ENCODE data around the gene KCNAB2.

Gene KCNAB2

DNA sequence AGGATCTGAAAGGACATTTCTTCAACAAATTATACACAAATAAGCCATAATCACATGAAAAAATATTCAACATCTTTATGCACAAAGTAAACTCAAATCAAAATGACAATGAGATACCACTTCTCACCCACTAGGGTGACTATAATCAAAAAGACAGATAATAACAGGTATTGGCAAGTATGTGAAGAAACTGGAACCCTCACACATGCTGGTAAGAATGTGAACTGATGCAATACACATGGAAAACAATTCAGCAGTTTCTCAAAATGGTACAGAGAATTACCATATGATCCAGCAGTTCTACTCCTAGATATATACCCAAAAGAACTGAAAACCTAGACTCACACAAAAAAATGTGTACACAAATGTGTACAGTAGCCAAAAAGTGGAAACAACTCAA is 71.9 kb downstream of the KCNAB2 start:
- H3K27ac ChIP-seq: no peak overlapping the region
- H3K27me3 ChIP-seq (ENCODE audit: insufficient read depth, low read depth, severe bottlenecking): no peaks in the 10 kb centered on the region
- H3K4me3 ChIP-seq (ENCODE audit: low read depth, low read length): no peak overlapping the region
- no peaks in the 10 kb centered on the region for H3K36me3 ChIP-seq
- H3K9me3 ChIP-seq (ENCODE audit: severe bottlenecking): no peaks in the 10 kb centered on the region
- DNase-seq: no peak
- TF ChIP-seq, protein P1, sequence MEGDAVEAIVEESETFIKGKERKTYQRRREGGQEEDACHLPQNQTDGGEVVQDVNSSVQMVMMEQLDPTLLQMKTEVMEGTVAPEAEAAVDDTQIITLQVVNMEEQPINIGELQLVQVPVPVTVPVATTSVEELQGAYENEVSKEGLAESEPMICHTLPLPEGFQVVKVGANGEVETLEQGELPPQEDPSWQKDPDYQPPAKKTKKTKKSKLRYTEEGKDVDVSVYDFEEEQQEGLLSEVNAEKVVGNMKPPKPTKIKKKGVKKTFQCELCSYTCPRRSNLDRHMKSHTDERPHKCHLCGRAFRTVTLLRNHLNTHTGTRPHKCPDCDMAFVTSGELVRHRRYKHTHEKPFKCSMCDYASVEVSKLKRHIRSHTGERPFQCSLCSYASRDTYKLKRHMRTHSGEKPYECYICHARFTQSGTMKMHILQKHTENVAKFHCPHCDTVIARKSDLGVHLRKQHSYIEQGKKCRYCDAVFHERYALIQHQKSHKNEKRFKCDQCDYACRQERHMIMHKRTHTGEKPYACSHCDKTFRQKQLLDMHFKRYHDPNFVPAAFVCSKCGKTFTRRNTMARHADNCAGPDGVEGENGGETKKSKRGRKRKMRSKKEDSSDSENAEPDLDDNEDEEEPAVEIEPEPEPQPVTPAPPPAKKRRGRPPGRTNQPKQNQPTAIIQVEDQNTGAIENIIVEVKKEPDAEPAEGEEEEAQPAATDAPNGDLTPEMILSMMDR (IDR thresholded peaks at IDR 0.05; ENCODE audit: low read depth, low read length): no peak

- Histone ChIP-seq H3K27ac (no peak overlapping the region), H3K36me3 (no peaks in the 10 kb centered on the region), H3K9me3 (ENCODE audit: severe bottlenecking) (no peaks in the 10 kb centered on the region), H3K4me3 (ENCODE audit: low read depth, low read length) (no peak overlapping the region), H3K27me3 (ENCODE audit: insufficient read depth, low read depth, severe bottlenecking) (no peaks in the 10 kb centered on the region)
- no peak for DNase-seq
- TF ChIP-seq, protein P1 (IDR thresholded peaks at IDR 0.05; ENCODE audit: low read depth, low read length): no peak
Observed at GRCh38 chr1:6118415-6118814, 72.7 kb downstream of the KCNAB2 start.

- H3K27me3 ChIP-seq (ENCODE audit: insufficient read depth, low read depth, severe bottlenecking): no peaks in the 10 kb centered on the region
- H3K27ac ChIP-seq: no peak overlapping the region
- TF ChIP-seq, protein P1 (IDR thresholded peaks at IDR 0.05; ENCODE audit: low read depth, low read length): no peak
- H3K4me3 ChIP-seq (ENCODE audit: low read depth, low read length): no peak overlapping the region
- H3K9me3 ChIP-seq (ENCODE audit: severe bottlenecking): no peaks in the 10 kb centered on the region
- no peak for DNase-seq
- no peaks in the 10 kb centered on the region for H3K36me3 ChIP-seq
Observed at GRCh38 chr1:6121021-6121421, 75.3 kb downstream of the KCNAB2 start.

- no peak for DNase-seq
- TF ChIP-seq, protein P1 (IDR thresholded peaks at IDR 0.05; ENCODE audit: low read depth, low read length): no peak
- no peaks in the 10 kb centered on the region for H3K9me3 ChIP-seq (ENCODE audit: severe bottlenecking)
- no peaks in the 10 kb centered on the region for H3K36me3 ChIP-seq
- H3K4me3 ChIP-seq (ENCODE audit: low read depth, low read length): no peak overlapping the region
- no peaks in the 10 kb centered on the region for H3K27me3 ChIP-seq (ENCODE audit: insufficient read depth, low read depth, severe bottlenecking)
- no peak overlapping the region for H3K27ac ChIP-seq
Observed at GRCh38 chr1:6121651-6122370, 76.1 kb downstream of the KCNAB2 start.

DNA sequence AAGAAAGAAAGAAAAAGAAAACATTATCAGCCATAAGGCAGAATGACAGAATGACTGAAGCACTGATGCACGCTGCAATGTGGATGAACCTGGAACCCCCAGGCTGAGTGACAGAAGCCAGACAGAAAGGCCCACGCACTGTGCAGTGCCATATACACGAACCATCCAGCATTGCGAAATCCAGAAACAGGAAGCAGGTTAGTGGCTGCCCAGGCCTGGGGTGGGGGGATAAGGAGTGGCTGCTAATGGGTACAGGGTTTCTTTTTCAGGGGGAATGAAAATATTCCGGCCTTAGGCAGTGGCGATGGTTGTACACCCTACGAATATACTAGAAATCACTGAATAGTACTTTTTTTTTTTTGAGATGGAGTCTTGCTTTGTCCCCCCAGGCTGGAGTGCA is 77.4 kb downstream of the KCNAB2 start:
- H3K9me3 ChIP-seq (ENCODE audit: severe bottlenecking): no peaks in the 10 kb centered on the region
- TF ChIP-seq, protein P1 (IDR thresholded peaks at IDR 0.05; ENCODE audit: low read depth, low read length): no peak
- H3K36me3 ChIP-seq: 0 out of 2 replicates have a peak, but pooled peaks cover 2% of the 10 kb centered on the region
- DNase-seq: no peak
- H3K27me3 ChIP-seq (ENCODE audit: insufficient read depth, low read depth, severe bottlenecking): no peaks in the 10 kb centered on the region
- H3K4me3 ChIP-seq (ENCODE audit: low read depth, low read length): no peak overlapping the region
- H3K27ac ChIP-seq: no peak overlapping the region

DNA sequence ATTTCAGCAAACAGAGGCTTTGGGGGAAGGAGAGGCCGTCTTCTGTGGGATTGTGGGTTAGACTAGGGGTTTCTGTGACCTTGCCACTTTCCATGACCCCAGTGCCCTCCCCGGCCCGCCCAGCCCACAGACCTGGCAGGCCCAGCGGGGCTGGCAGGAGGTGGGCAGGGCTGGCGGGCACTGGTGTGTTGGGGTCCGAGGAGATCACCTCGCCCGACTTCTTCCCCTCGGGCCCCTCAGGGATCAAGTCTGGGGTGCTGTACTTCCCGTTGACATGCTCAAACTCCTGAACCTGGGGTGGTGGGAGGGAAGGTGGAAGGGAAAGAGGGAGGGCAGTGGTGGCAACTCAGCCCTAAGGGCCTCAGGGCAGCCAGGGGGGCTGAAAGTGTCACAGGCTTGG is 78.1 kb downstream of the KCNAB2 start:
- TF ChIP-seq, protein P1 (IDR thresholded peaks at IDR 0.05; ENCODE audit: low read depth, low read length): no peak
- DNase-seq: no peak
- Histone ChIP-seq H3K4me3 (ENCODE audit: low read depth, low read length) (no peak overlapping the region), H3K27me3 (ENCODE audit: insufficient read depth, low read depth, severe bottlenecking) (no peaks in the 10 kb centered on the region), H3K36me3 (0 out of 2 replicates have a peak, but pooled peaks cover 2% of the 10 kb centered on the region), H3K27ac (no peak overlapping the region), H3K9me3 (ENCODE audit: severe bottlenecking) (no peaks in the 10 kb centered on the region)

All from WERI-Rb-1 (cell line).